HG03045 (cell line): Measurements from ENCODE around the gene NELFB.
"Not testable (repeated sequence)": the region's sequence is repeated elsewhere in the genome, so short reads cannot be mapped to it uniquely, and the experiment has no call there.

ENCODE experiments used
- ATAC-seq: cut with Tn5 transposase; IDR thresholded peaks from one replicate; pipeline ENCODE4 v1.9.1; 2021; ENCODE audit warnings: mild to moderate bottlenecking, moderate library complexity; ENCODE audit not compliant: unreplicated experiment

NELFB gene

GRCh38 chr9:137234055-137234697 is 21.0 kb upstream of the NELFB start:
- ATAC-seq: no peak

GRCh38 chr9:137234758-137235423 is 20.2 kb upstream of the NELFB start:
- ATAC-seq: no peak

- ATAC-seq: no peak
Measured at GRCh38 chr9:137235424-137236237, 19.5 kb upstream of the NELFB start.

GRCh38 chr9:137236238-137236935 is 18.7 kb upstream of the NELFB start:
- no peak for ATAC-seq

GRCh38 chr9:137236936-137237421 is 18.1 kb upstream of the NELFB start:
- no peak for ATAC-seq

GRCh38 chr9:137237759-137238726 is 17.1 kb upstream of the NELFB start:
- ATAC-seq: no peak

GRCh38 chr9:137239541-137240200 is 15.5 kb upstream of the NELFB start:
- ATAC-seq: not testable (repeated sequence)

GRCh38 chr9:137240318-137240840 is 14.7 kb upstream of the NELFB start:
- ATAC-seq: peak; percentile 15

GRCh38 chr9:137240841-137241489 is 14.2 kb upstream of the NELFB start, which contains the start of gene TUBB4B:
Gene TUBB4B (plus strand): TSS chr9:137241287. CDS start chr9:137241361, 74 bp downstream.
- peak; percentile 68 for ATAC-seq

- peak; percentile 5 for ATAC-seq
Measured at GRCh38 chr9:137241490-137242268, 13.4 kb upstream of the NELFB start.

GRCh38 chr9:137242269-137243203 is 12.6 kb upstream of the NELFB start:
- no peak for ATAC-seq

- not testable (repeated sequence) for ATAC-seq
Measured at GRCh38 chr9:137243266-137243625, 11.9 kb upstream of the NELFB start.

GRCh38 chr9:137243626-137244485 is 11.3 kb upstream of the NELFB start:
- no peak for ATAC-seq

GRCh38 chr9:137244486-137245449 is 10.4 kb upstream of the NELFB start:
- no peak for ATAC-seq
